ENCODE data around the gene AFAP1L1.

Gene AFAP1L1

GRCh38 chr5:149374801-149375200, 103.1 kb downstream of the AFAP1L1 start:
- DNase-seq (ENCODE audit: low spot score): no peak
- Histone ChIP-seq H3K4me3 (no peak overlapping the region), H3K27ac (peak overlapping the region in 1 of 2 donors; percentile 86)
- TF ChIP-seq CTCF (IDR thresholded peaks at IDR 0.05): no peak

GRCh38 chr5:149375434-149375833, 103.8 kb downstream of the AFAP1L1 start:
- no peak overlapping the region for H3K4me3 ChIP-seq
- H3K27ac ChIP-seq: peak overlapping the region in 1 of 2 donors; percentile 86
- TF ChIP-seq CTCF (IDR thresholded peaks at IDR 0.05): no peak
- DNase-seq (ENCODE audit: low spot score): peak; percentile 59

- Histone ChIP-seq H3K27ac (peak overlapping the region in 1 of 2 donors; percentile 9), H3K4me3 (no peak overlapping the region)
- peak; percentile 53 for DNase-seq (ENCODE audit: low spot score)
- TF ChIP-seq CTCF (IDR thresholded peaks at IDR 0.05): no peak
Measured at GRCh38 chr5:149376104-149376503, 104.4 kb downstream of the AFAP1L1 start.

GRCh38 chr5:149376711-149377447, 105.2 kb downstream of the AFAP1L1 start:
- no peak overlapping the region for H3K27ac ChIP-seq
- TF ChIP-seq CTCF (IDR thresholded peaks at IDR 0.05): no peak
- H3K4me3 ChIP-seq: no peak overlapping the region
- peak; percentile 45 for DNase-seq (ENCODE audit: low spot score)

GRCh38 chr5:149378241-149378820, 106.7 kb downstream of the AFAP1L1 start:
- DNase-seq (ENCODE audit: low spot score): no peak
- Histone ChIP-seq H3K27ac (peak overlapping the region; percentile 85 to 91), H3K4me3 (no peak overlapping the region)
- no peak for TF ChIP-seq CTCF (IDR thresholded peaks at IDR 0.05)

GRCh38 chr5:149379177-149379761, 107.6 kb downstream of the AFAP1L1 start, which contains the start of gene IL17B:
Gene IL17B, minus strand, starts transcription at chr5:149379292. Its CDS starts 67 bp downstream, at chr5:149379225.
- DNase-seq (ENCODE audit: low spot score): no peak
- Histone ChIP-seq H3K27ac (peak within 1 kb of the TSS; percentile 85 to 91), H3K4me3 (peak within 1 kb of the TSS; percentile 16)
- TF ChIP-seq CTCF (IDR thresholded peaks at IDR 0.05): no peak
